Ecto neural progenitor cell (in vitro differentiated cells): ENCODE data around the gene DAPK2.

ENCODE experiments used
- DNase-seq: peaks from one replicate; pipeline ENCODE4 v3.0.0-alpha.2; 2018; ENCODE audit warnings: low spot score

Gene DAPK2

DNA sequence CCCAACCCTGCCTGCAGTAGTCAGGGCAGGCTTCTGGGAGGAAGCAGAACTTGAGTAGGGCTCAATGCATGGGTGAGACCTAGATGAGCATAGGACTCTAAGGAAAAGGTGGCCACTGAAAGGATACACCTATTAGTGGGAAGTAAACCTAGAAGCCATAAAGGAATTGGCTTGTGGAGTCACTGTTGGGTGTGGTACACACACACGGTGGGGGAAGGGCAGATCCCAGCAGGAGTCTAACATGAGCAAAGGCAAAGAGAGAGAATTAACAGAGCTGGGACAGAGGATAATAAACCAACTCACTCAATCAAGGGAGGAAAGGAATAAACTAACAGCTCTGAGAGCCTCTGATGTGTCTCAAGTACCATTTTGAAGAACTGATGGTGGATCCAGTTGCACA lies 23.1 kb downstream of the DAPK2 start:
- no peak for DNase-seq

DNA sequence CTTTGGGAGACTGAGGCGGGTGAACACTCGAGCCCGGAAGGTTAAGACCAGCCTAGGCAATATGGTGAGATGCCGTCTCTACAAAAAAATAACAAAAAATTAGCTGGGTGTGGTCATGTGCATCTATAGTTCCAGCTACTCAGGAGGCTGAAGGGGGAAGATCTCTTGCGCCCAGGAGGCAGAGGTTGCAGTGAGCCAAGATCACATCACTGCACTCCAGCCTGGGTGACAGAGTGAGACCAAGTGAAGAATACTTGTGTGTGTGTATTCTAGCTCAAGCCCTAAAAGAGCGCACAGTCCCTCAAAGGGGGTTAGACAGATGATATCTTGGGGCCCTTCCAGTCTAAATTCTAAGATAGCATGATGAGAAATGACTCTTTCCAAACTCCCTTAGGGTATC lies 23.7 kb downstream of the DAPK2 start:
- DNase-seq: no peak

DNA sequence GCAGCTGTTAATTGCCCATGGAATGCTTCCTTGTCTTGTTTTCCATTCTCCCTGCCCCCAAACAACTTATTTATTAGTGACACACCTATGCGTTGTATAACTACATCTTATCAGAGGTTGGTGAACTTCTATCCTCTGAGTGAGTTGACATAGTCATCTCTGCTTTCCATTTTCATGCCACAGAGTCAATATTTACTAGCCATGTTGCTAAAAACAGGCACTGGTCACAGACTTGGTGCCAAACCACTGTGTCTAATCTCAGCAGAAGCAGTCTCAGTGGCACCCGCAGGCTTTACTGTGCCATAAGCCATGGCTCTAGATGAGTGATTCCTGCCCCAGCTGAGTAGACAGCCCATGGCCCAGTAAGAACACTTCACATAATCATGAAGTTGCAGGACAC lies 26.5 kb downstream of the DAPK2 start:
- DNase-seq: no peak

DNA sequence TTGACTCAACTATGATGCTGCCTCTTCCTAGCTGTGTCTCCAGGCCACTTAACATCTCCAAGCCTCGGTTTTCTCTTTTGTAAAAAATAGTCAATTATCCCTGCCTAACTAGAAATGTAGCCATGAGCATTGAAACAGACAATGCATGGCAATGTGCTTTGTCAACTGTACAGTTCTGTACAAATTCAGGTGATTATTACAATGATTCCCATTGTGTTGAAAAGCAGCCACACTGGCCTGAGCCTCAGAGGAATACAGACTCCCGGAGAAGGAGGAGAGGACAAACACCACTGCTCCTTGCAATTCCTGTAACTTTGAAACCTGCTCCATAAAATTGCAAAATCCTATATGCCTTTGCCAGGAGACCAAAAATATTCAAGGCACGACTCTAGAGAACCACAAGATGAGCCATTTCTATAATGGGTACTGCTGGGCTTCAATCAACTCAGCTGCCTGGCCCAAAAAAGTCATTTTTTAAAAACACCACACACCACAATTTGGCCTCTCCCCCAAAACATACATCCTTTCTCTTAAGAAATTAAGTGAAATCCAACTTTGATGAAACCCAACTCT lies 28.6 kb downstream of the DAPK2 start:
- no peak for DNase-seq

DNA sequence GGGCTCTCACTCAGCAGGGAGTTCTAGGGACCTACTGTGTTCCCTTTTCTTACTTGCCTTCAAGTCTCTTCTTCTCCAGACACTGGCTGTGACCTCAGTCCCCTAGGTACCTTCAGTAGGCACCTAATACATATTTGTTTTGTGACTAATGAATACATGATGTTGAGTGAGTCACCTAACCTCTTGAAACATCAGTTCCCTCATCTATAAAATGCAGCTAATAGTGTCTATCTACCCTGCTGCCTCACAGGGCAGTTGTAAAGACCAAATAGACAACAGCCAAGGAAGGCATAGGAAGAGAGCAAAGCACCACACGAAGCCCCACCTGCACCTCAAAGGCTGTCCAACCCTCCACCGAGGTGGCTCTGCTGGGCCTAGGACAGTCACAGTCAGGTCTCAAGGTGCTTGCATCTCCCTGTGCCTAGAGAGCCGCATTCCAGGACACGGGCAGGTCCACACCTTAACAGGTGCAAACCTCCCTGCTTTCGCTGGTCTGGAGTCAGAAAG lies 29.1 kb downstream of the DAPK2 start:
- DNase-seq: no peak

DNA sequence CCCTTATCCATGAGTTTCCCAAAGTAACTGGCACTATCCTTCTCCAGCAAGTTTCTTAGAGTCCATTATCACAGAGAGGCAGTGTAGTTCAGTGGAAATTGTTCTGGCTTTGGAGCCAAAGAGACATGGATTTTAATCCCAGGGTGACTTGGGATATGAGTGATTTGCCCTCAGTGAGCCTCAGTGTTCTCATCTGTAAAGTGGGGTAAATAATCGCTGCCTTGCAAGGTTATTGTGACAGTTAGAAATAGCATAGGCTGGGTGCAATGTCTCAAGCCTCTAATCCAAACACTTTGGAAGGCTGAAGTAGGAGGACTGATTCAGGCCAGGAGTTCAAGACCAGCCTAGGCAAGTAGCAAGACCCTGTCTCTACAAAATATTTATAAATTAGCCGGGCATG lies 30.0 kb downstream of the DAPK2 start:
- DNase-seq: no peak

DNA sequence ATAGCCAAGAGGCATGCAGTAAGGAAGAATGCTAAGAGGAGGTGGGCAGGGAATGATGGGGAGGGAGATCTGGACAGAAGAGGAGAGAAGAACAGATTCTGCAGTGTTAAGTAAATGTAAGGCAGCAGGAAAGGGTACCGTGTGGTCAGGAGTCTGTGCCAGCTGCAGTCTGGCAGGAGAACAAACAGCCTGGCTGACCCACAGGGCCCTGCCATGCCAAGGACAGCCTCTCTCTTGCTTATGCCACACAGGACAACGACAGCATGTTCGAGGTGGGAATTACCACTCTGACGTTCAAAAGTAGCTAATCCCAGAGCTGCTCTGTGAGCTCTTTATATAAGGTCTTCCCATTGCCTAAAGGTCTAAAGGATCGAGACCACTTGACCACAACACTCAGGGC lies 31.3 kb downstream of the DAPK2 start:
- DNase-seq: no peak

DNA sequence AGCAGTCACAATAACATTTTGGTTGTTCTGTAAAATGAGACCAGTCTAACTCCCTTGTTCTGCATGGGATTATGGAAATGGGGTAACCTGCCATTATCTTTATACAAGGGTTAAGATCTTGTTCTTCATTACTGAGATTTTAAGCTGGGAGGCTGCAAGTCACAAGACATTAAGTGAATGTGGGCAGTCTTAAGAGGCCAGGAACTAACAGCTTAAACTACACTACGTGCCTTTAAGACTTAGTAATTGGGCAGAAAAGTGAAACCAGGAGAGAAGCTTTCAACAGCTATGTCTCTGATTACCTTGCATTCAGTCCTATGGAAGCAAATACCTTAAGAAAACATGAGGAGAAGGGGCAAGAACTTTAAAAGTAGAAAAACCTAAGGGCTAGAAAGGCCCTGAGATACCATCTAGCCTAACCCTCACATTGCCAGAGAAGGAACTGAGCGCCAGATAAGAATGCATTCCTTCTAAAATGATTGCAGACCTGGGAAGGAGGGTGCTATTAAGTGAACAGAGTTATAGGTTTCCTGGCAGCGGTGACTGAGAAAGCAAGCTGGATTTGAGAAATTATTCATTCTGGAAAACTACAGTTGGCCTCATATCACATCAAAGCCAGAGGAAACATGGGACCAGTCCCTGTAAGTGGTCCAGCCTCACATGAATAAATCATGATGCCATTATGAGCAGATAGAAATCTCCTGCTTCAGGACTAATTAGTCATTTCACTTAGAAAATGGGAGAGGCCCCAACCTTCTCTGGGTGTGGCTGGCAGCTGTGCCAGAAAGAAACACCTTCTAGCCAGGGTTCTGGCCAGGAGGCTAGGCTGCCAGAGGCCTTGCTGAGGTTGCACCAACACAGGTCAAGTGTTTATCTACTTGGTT lies 32.9 kb downstream of the DAPK2 start:
- no peak for DNase-seq

DNA sequence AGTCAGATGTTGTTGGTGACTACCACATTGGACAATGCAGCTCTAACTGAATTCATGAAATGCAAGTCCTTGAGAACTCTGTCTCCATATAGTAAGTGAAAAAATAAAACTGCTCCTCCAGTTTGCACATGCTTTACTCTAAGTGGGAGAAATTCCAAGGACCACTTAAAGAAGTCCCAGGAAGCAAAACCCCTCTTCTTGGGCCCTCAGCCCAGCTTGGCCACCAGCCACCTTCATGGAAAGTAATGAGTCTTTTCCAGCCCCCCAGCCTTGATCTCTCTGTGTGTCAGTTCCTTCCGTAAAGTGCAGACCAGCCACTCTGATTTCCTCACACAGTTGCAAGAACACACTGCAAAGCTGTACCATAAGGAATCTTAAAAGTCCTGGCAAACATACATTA lies 34.5 kb downstream of the DAPK2 start:
- DNase-seq: no peak

DNA sequence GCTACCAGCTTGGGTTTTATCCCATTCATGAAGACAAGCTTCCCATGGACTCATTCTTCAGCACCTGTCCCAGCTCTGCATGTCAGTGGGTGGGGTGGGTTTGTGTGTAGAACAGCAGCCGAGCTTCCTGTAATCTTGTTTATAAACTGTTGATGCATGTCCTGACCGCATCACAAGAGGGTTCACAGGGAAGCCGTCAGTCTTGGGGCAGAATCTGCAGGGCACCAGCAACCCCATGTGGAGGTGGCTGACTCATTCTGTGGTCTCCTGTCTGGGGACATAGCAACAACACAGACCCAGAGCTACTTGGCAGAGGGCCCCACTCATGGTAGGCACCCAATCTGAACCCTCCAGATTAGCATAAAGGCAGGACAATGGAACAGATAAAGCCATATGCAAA lies 35.6 kb downstream of the DAPK2 start:
- no peak for DNase-seq

DNA sequence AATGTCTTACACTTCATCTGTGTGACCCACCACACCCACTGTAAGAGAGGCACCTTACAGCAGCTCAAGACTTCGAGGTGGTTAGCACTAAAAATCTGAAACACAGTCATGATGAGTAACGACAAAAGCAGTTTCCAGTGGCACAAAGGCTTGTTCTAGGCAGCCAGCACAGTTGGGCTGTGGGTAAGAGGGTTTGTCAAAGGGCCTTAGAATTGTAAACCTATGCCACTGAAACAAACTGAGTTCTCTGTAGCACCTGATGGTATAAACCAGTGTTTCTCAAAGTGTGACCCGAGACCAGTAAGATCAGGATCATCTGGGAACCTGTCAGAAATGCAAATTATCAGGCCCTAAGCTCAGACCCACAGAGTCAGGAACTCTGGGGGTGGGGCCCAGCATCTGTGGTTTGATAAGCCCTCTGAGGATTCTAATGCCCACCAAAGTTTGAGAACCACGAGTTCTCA lies 36.5 kb downstream of the DAPK2 start:
- no peak for DNase-seq

DNA sequence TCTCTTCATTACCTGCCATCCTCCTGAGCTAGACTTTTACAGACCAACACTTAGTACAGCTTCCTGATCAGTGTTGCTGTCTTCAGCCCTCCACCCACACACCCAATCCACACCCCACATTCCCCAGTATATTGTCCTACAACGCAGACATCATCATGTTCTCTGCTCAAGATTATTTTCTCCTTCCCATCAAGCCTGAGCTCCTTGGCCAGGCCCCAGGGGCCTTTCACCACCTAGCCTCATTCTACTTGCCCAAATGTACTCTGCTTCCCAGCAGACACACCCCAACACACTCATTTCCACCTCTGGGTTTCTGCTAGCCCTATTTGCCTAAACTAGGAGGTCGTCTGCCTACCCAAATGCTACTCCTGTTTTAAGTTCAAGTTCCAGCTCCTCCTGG lies 37.0 kb downstream of the DAPK2 start:
- no peak for DNase-seq

DNA sequence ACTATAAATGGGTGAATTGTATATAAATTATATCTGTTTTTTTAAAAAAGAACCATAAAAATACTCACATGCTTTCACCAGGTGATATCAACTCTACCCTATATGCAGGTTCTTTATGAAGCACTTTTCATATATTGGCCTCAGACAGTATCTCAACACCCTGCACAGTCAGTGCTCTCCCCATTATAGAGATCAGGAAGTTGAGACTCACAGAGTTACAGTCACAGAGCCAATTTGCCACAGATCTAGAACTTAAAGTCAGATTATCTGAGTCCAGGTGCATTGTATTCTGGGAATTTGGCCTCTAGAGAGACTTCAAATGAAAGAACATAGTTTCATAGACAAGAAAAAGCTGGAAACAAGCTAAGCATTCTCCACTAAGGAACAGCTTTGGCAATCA lies 38.1 kb downstream of the DAPK2 start:
- no peak for DNase-seq

DNA sequence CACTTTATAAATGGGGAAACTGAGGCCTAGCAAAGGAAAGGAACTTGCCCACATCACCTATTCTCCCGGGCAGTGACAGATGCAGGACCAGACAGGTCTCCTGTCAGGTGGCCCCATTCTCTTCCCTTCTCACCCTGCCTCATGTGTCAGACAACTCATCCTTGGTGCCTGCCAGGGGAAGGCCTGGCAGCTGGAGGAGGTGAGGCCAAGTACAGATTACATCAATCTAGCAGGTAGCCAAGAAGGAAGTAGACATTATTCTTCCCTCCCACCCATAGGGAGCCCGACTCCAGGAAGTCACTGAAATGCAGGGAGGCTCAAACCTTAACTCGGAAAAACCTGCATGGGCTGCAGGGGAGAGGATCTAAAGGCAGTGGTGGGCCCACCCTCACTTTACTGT lies 39.6 kb downstream of the DAPK2 start:
- DNase-seq: no peak

DNA sequence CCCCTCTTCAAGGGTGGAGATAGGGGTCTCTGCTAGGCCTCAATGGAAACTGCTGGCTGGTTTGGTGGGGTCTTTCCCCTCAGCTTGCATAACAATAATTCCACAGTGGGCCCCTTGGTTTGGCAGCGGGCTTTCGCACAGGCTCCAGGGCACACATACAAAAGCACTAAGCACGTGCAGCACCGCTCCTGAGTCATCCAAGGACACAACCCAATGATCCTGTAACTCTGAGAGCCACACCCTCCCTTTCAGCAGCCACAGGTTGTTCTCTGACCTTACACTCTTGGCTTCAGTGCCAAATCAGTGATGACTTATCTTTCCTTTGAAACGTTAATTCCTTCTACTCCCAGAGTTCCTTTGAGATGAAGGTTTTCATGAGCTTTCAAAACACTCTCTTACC lies 41.7 kb downstream of the DAPK2 start:
- no peak for DNase-seq

DNA sequence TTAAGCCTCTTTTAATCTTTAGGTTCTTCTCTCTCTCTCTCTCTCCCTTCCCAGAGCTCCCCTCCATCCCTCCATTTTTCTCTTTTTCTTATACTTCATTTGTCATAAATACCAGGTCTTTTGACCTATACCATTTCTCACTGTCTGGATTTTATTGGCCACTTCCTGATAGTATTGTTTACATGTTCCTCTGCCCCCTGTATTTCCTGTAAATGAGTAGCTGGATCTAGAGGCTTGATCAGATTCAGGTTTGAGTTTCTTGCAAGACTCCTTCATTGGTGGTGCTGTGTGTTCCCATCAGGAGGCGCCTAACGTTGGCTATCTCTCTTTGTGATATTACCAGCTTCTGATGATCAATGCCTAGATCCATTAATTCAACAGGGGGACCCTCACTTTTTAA lies 42.2 kb downstream of the DAPK2 start:
- DNase-seq: no peak

DNA sequence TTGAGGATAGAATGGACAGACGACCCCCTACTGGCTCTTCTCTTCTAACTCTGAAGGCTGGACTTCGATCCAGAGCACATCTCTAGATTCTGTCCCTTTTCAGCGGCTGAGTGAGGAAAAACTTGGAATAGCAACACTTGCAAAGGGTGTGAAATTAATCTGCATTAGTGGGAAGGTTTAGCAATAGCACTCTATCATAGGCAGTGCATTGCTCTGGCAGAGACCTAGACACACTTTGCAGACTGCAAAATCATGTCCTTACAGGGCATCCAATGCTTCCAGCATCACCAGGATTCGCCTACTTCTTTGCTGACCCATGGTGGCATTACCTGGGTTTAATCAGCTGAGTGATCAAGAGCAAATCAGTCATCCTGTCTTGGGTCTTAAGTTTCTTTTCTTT lies 43.1 kb downstream of the DAPK2 start:
- no peak for DNase-seq

DNA sequence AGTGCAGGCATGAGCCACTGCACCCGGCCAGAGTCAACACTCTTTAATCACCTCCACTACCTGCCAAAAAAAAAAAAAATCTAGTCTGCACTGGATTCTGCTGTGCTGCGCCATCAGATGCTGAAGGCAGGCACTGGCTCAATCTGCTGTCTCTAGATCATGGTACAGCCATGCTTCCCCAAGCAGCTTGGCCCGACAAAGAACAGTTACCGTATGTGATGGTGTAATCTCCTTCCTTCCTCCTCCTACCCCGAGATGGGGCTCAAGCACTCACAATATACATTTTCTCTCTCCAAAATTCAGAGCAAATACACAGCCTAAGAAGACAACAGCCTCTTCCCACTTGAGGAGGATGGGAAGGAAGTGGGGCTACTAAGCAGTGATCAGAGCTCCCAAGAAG lies 45.1 kb downstream of the DAPK2 start:
- no peak for DNase-seq

DNA sequence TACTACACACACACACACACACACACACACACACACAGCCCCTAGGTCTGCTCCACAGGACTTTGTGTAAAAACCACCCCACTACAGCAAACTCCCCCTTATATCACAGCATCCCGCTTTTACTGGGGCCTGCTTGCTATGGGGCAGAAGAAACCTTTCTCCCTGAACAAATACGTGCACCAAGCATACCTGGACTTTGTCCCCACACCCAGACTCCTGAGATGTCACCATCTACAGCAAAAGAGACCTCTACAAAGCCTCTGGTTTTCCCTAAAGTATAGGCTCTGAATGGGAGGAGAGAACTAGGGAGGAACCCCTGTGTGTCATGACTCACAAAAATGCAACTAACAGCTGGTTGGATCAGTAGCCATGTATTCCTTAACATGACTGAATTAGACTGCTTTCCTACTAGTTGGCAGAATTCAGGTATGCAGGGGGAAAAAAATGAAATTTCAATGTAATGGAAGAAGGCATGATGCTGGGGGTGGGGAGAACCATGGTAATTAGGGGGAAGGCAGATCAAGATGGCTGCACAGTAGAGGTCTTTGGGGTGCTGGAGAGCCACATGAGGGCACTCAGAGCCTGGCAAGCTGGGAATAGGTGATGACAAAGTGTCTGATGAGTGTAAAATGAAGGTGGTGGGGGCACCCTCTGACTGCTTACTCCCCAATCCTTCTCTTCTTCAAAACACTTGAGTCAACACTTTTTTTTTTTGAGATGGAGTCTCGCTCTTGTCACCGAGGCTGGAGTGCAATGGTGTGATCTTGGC lies 45.9 kb downstream of the DAPK2 start:
- DNase-seq: no peak

DNA sequence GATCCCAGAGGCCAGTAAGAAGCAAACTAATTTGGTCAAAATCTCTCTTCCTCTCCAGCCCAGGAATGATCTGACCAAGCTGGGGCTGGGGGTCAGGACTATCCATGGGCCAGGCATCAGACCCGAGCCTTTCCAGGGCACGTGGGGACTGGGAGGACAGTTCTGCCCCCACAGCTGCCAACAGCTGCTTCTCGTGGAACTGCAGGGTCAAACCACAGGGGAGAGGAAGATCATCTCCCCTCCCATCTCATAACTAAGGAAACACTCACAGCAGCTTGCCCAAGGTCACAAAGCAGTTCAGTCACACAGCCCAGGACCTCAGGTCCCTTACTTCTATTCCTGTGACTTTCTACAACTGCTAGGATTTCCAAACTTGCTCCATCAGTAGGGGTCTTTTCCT lies 47.1 kb downstream of the DAPK2 start:
- DNase-seq: no peak

DNA sequence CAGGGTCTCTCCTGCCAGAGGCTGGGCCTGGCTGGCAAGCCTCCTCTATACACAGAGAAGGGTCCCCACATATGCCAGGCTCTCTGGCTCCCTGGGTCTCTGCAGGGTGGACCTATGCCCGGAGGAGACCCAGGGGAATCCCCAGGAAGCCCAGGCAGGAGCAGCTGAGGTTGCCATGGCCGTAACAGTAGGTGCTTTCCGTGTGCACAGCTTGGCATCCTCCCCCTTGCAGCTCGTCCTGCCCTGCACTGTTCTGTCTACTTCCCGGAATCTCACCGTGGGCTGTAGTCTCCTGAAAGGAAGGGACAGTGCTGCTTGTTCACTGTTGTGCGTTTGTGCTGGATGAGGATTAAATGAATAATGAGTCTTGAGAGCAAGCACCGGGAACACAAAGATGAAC lies 47.8 kb downstream of the DAPK2 start:
- DNase-seq: no peak

DNA sequence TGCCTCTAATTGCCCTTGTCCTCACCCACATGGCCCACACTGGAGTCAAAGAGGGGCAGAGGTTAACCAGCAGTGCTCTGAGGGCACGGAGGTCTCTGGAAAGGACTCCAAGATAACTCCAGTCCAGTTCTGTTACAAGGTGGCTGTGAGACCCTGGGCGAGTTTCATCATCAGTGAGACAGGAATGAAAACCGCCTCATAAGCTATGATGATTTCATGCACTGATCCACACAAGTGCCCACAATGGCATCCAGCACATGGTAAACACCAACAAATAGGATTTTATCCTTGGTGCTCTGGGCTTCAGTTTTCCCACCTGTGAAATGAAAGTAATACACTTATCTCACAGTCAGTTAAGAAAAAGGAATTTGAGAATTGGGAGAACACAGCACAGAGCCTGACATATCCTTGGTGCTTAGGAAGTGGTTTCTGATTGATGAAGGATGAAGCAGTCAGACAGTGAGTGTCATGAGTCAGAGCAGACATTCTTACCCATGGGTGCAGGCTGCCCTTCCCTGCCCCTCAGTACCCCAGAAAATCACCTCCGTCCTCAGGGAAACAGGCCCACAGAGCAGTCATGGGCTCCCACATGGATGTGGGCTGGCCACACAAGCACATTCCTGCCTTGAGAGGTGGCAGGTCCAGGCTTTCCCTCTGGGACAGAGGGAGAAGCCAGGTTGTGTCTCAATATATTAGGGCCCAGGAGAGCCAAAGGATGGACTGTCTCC lies 48.4 kb downstream of the DAPK2 start:
- DNase-seq: no peak
